Osteocyte (in vitro differentiated cells): Measurements from ENCODE around the gene LYL1. TPM values are rescaled to one million over a fixed set of nuclear protein-coding genes. Genes with fewer than 3 reads are reported as not detected.

Experiments used
- DNase-seq: peaks from one replicate; pipeline ENCODE4 v3.0.0; 2021; ENCODE audit warnings: mixed read lengths; ENCODE audit not compliant: unreplicated experiment; ENCODE audit errors: extremely low spot score
- H3K27ac Mint-ChIP-seq: one replicate; pipeline ENCODE4 v1.8.0; 2021; ENCODE audit warnings: mild to moderate bottlenecking, mixed read lengths; ENCODE audit not compliant: unreplicated experiment
- H3K27me3 Mint-ChIP-seq: one replicate; pipeline ENCODE4 v1.8.0; 2021; ENCODE audit warnings: mixed read lengths; ENCODE audit not compliant: unreplicated experiment
- H3K36me3 Mint-ChIP-seq: one replicate; pipeline ENCODE4 v1.8.0; 2021; ENCODE audit warnings: mixed read lengths; ENCODE audit not compliant: unreplicated experiment
- H3K4me1 Mint-ChIP-seq: one replicate; pipeline ENCODE4 v1.8.0; 2021; ENCODE audit warnings: mixed read lengths; ENCODE audit not compliant: unreplicated experiment
- H3K4me3 Mint-ChIP-seq: one replicate; pipeline ENCODE4 v1.8.0; 2021; ENCODE audit warnings: mild to moderate bottlenecking, moderate library complexity, mixed read lengths; ENCODE audit not compliant: unreplicated experiment
- H3K9me3 Mint-ChIP-seq: one replicate; pipeline ENCODE4 v1.8.0; 2021; ENCODE audit warnings: mixed read lengths; ENCODE audit not compliant: unreplicated experiment
- CTCF ChIP-seq: fragments of 200-600 bp; sonication (generic); IDR thresholded peaks from 2 replicates; pipeline ENCODE4 v1.5.0; 2021; ENCODE audit warnings: antibody characterized with exemption, mild to moderate bottlenecking, moderate library complexity
- total RNA-seq: library from RNA; stranded (reverse); gene quantifications from 2 replicates; pipeline ENCODE4 v1.2.1, GENCODE V29; 2021

LYL1 gene
- total RNA-seq, 1 donor from 2014 or later = not detected

- peak; percentile 99 for TF ChIP-seq CTCF
- H3K9me3 Mint-ChIP-seq = no peaks in the 10 kb centered on the region
- H3K4me1 Mint-ChIP-seq = peaks cover 66% of the 10 kb centered on the region
- H3K27ac Mint-ChIP-seq = peak overlapping the region; percentile 65
- H3K36me3 Mint-ChIP-seq = no peaks in the 10 kb centered on the region
- H3K27me3 Mint-ChIP-seq = no peaks in the 10 kb centered on the region
- peak; percentile 90 for DNase-seq
- H3K4me3 Mint-ChIP-seq = peak overlapping the region; percentile 70
These were observed 41.4 kb downstream of the LYL1 start for GRCh38 chr19:13060964-13061927.

- no peak for DNase-seq
- TF ChIP-seq CTCF = no peak
These were observed 42.3 kb downstream of the LYL1 start for GRCh38 chr19:13060233-13060963.

GRCh38 chr19:13058951-13059660 lies 43.6 kb downstream of the LYL1 start:
- Mint-ChIP-seq H3K27me3 (no peaks in the 10 kb centered on the region), H3K9me3 (no peaks in the 10 kb centered on the region), H3K4me1 (peaks cover 84% of the 10 kb centered on the region), H3K27ac (peak overlapping the region; percentile 38), H3K4me3 (no peak overlapping the region), H3K36me3 (no peaks in the 10 kb centered on the region)
- TF ChIP-seq CTCF = no peak
- DNase-seq = no peak

More at GRCh38 chr19:13060233-13060963, 42.3 kb downstream of the LYL1 start:
- Mint-ChIP-seq H3K27me3 (no peaks in the 10 kb centered on the region), H3K27ac (peak overlapping the region; percentile 52), H3K4me3 (no peak overlapping the region), H3K36me3 (no peaks in the 10 kb centered on the region), H3K9me3 (no peaks in the 10 kb centered on the region), H3K4me1 (peaks cover 74% of the 10 kb centered on the region)

GRCh38 chr19:13057744-13058143 lies 44.9 kb downstream of the LYL1 start:
- Mint-ChIP-seq H3K27ac (peak overlapping the region; percentile 71), H3K27me3 (no peaks in the 10 kb centered on the region), H3K9me3 (no peaks in the 10 kb centered on the region)

More at GRCh38 chr19:13057744-13058143, 44.9 kb downstream of the LYL1 start:
- Mint-ChIP-seq H3K4me3 (no peak overlapping the region), H3K4me1 (peaks cover 90% of the 10 kb centered on the region), H3K36me3 (no peaks in the 10 kb centered on the region)
- TF ChIP-seq CTCF = no peak
- DNase-seq = no peak
